Osteocyte (in vitro differentiated cells): ENCODE results near the gene PRDM15. TPM values are rescaled to one million over a fixed set of nuclear protein-coding genes. Genes with fewer than 3 reads are reported as not detected.

ENCODE experiments used
- DNase-seq: peaks from one replicate; pipeline ENCODE4 v3.0.0; 2021; ENCODE audit warnings: mixed read lengths; ENCODE audit not compliant: unreplicated experiment; ENCODE audit errors: extremely low spot score
- H3K27ac Mint-ChIP-seq: one replicate; pipeline ENCODE4 v1.8.0; 2021; ENCODE audit warnings: mild to moderate bottlenecking, mixed read lengths; ENCODE audit not compliant: unreplicated experiment
- H3K27me3 Mint-ChIP-seq: one replicate; pipeline ENCODE4 v1.8.0; 2021; ENCODE audit warnings: mixed read lengths; ENCODE audit not compliant: unreplicated experiment
- H3K36me3 Mint-ChIP-seq: one replicate; pipeline ENCODE4 v1.8.0; 2021; ENCODE audit warnings: mixed read lengths; ENCODE audit not compliant: unreplicated experiment
- H3K4me1 Mint-ChIP-seq: one replicate; pipeline ENCODE4 v1.8.0; 2021; ENCODE audit warnings: mixed read lengths; ENCODE audit not compliant: unreplicated experiment
- H3K4me3 Mint-ChIP-seq: one replicate; pipeline ENCODE4 v1.8.0; 2021; ENCODE audit warnings: mild to moderate bottlenecking, moderate library complexity, mixed read lengths; ENCODE audit not compliant: unreplicated experiment
- H3K9me3 Mint-ChIP-seq: one replicate; pipeline ENCODE4 v1.8.0; 2021; ENCODE audit warnings: mixed read lengths; ENCODE audit not compliant: unreplicated experiment
- CTCF ChIP-seq: fragments of 200-600 bp; sonication (generic); IDR thresholded peaks from 2 replicates; pipeline ENCODE4 v1.5.0; 2021; ENCODE audit warnings: antibody characterized with exemption, mild to moderate bottlenecking, moderate library complexity
- total RNA-seq: library from RNA; stranded (reverse); gene quantifications from 2 replicates; pipeline ENCODE4 v1.2.1, GENCODE V29; 2021

The PRDM15 gene
- total RNA-seq, 1 donor from 2014 or later = 11.4 TPM

- Mint-ChIP-seq H3K36me3 (peaks cover 19% of the 10 kb centered on the region), H3K4me1 (no peaks in the 10 kb centered on the region), H3K9me3 (no peaks in the 10 kb centered on the region), H3K27ac (no peak overlapping the region), H3K4me3 (no peak overlapping the region), H3K27me3 (no peaks in the 10 kb centered on the region)
- no peak for TF ChIP-seq CTCF
- DNase-seq = no peak
Observed at GRCh38 chr21:41823166-41823565, 56.0 kb downstream of the PRDM15 start.

GRCh38 chr21:41821756-41822431 lies 57.2 kb downstream of the PRDM15 start:
- no peak overlapping the region for H3K4me3 Mint-ChIP-seq
- peaks cover 19% of the 10 kb centered on the region for H3K36me3 Mint-ChIP-seq
- H3K27ac Mint-ChIP-seq = no peak overlapping the region
- no peaks in the 10 kb centered on the region for H3K9me3 Mint-ChIP-seq
- no peaks in the 10 kb centered on the region for H3K27me3 Mint-ChIP-seq
- no peak for TF ChIP-seq CTCF
- H3K4me1 Mint-ChIP-seq = peaks cover 7% of the 10 kb centered on the region
- no peak for DNase-seq

GRCh38 chr21:41821081-41821755 lies 57.9 kb downstream of the PRDM15 start:
- DNase-seq = no peak
- H3K9me3 Mint-ChIP-seq = no peaks in the 10 kb centered on the region
- H3K4me3 Mint-ChIP-seq = no peak overlapping the region

GRCh38 chr21:41820384-41821080 lies 58.6 kb downstream of the PRDM15 start:
- H3K27me3 Mint-ChIP-seq = no peaks in the 10 kb centered on the region
- no peak overlapping the region for H3K27ac Mint-ChIP-seq
- H3K4me3 Mint-ChIP-seq = no peak overlapping the region
- no peaks in the 10 kb centered on the region for H3K9me3 Mint-ChIP-seq
- TF ChIP-seq CTCF = no peak
- DNase-seq = no peak
- H3K4me1 Mint-ChIP-seq = peaks cover 12% of the 10 kb centered on the region
- H3K36me3 Mint-ChIP-seq = peaks cover 16% of the 10 kb centered on the region

More at GRCh38 chr21:41821081-41821755, 57.9 kb downstream of the PRDM15 start:
- Mint-ChIP-seq H3K4me1 (peaks cover 12% of the 10 kb centered on the region), H3K27me3 (no peaks in the 10 kb centered on the region), H3K36me3 (peaks cover 19% of the 10 kb centered on the region), H3K27ac (no peak overlapping the region)
- TF ChIP-seq CTCF = no peak

- H3K4me3 Mint-ChIP-seq = no peak overlapping the region
- no peak overlapping the region for H3K27ac Mint-ChIP-seq
- peaks cover 19% of the 10 kb centered on the region for H3K36me3 Mint-ChIP-seq
- TF ChIP-seq CTCF = no peak
- H3K4me1 Mint-ChIP-seq = peaks cover 12% of the 10 kb centered on the region
- no peak for DNase-seq
- H3K27me3 Mint-ChIP-seq = no peaks in the 10 kb centered on the region
- H3K9me3 Mint-ChIP-seq = no peaks in the 10 kb centered on the region
Observed at GRCh38 chr21:41819856-41820281, 59.3 kb downstream of the PRDM15 start.
